Measurements from ENCODE around the gene POLR1G.
"Not testable (repeated sequence)": the region's sequence is repeated elsewhere in the genome, so short reads cannot be mapped to it uniquely, and the experiment has no call there.

DNA sequence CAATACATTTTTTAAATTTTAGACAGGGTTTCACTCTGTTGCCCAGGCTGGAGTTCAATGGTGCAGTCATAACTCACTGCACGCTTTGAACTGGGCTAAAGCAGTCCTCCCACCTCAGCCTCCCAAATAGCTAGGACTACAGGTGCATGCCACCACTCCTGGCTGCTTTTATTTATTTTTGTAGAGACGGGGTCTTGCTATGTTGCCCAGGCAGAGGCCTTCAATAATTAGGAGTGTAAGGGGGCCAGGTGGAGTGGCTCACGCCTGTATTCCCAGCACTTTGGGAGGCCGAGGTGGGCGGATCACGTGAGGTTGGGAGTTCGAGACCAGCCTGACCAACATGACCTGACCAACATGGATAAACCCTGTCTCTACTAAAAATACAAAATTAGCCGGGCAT is 26.1 kb downstream of the POLR1G start:
- TF ChIP-seq BACH2 (CRISPR knock-in tag; IDR thresholded peaks at IDR 0.05; ENCODE audit: borderline replicate concordance); OSR1 (CRISPR knock-in tag; IDR thresholded peaks at IDR 0.05): not testable (repeated sequence)

Measured in SK-N-SH treated with all-trans-retinoic acid at 6 μM for 48 hours (cell line).